ENCODE results near the gene NUTM2B. TPM values are rescaled to one million over a fixed set of nuclear protein-coding genes. Genes with fewer than 3 reads are reported as not detected.
"Not testable (repeated sequence)": the region's sequence is repeated elsewhere in the genome, so short reads cannot be mapped to it uniquely, and the experiment has no call there.

NUTM2B gene
- total RNA-seq = 1.2 TPM
- long read RNA-seq = 0 reads

GRCh38 chr10:79702927-79703326 lies at the start of gene NUTM2B:
NUTM2B (plus strand) TSS chr10:79703227; CDS start chr10:79703610, 383 bp downstream.
- DNase-seq; intact Hi-C loops (cut with DNase I); ATAC-seq (ENCODE audit: poor library complexity): not testable (repeated sequence)

GRCh38 chr10:79663287-79663686 lies 39.7 kb upstream of the NUTM2B start:
- intact Hi-C loops (cut with DNase I); DNase-seq; ATAC-seq (ENCODE audit: poor library complexity): not testable (repeated sequence)

- DNase-seq; ATAC-seq (ENCODE audit: poor library complexity); intact Hi-C loops (cut with DNase I): not testable (repeated sequence)
Measured at GRCh38 chr10:79664686-79665085, 38.3 kb upstream of the NUTM2B start.

GRCh38 chr10:79669248-79669788 lies 33.7 kb upstream of the NUTM2B start:
- intact Hi-C loops (cut with DNase I); DNase-seq; ATAC-seq (ENCODE audit: poor library complexity): not testable (repeated sequence)

- intact Hi-C loops (cut with DNase I); DNase-seq; ATAC-seq (ENCODE audit: poor library complexity): not testable (repeated sequence)
Measured at GRCh38 chr10:79674878-79675277, 28.1 kb upstream of the NUTM2B start.

GRCh38 chr10:79683026-79683883 lies 19.8 kb upstream of the NUTM2B start:
- intact Hi-C loops (cut with DNase I); ATAC-seq (ENCODE audit: poor library complexity): not testable (repeated sequence)

GRCh38 chr10:79683884-79684720 lies 18.9 kb upstream of the NUTM2B start:
- DNase-seq; ATAC-seq (ENCODE audit: poor library complexity); intact Hi-C loops (cut with DNase I): not testable (repeated sequence)

More at GRCh38 chr10:79683026-79683883, 19.8 kb upstream of the NUTM2B start:
- not testable (repeated sequence) for DNase-seq

- intact Hi-C loops (cut with DNase I); ATAC-seq (ENCODE audit: poor library complexity): not testable (repeated sequence)
- peak; percentile 47 for DNase-seq
Measured at GRCh38 chr10:79685044-79685685, 17.9 kb upstream of the NUTM2B start.

GRCh38 chr10:79686595-79686994 lies 16.4 kb upstream of the NUTM2B start:
- DNase-seq; ATAC-seq (ENCODE audit: poor library complexity); intact Hi-C loops (cut with DNase I): not testable (repeated sequence)

- DNase-seq; ATAC-seq (ENCODE audit: poor library complexity); intact Hi-C loops (cut with DNase I): not testable (repeated sequence)
Measured at GRCh38 chr10:79687406-79688150, 15.4 kb upstream of the NUTM2B start.

GRCh38 chr10:79688798-79689197 lies 14.2 kb upstream of the NUTM2B start:
- DNase-seq; ATAC-seq (ENCODE audit: poor library complexity); intact Hi-C loops (cut with DNase I): not testable (repeated sequence)

GRCh38 chr10:79696596-79696995 lies 6.4 kb upstream of the NUTM2B start:
- ATAC-seq (ENCODE audit: poor library complexity); intact Hi-C loops (cut with DNase I); DNase-seq: not testable (repeated sequence)

- DNase-seq; ATAC-seq (ENCODE audit: poor library complexity); intact Hi-C loops (cut with DNase I): not testable (repeated sequence)
Measured at GRCh38 chr10:79697141-79697540, 5.9 kb upstream of the NUTM2B start.

- ATAC-seq (ENCODE audit: poor library complexity); DNase-seq; intact Hi-C loops (cut with DNase I): not testable (repeated sequence)
Measured at GRCh38 chr10:79700381-79700944, 2.6 kb upstream of the NUTM2B start.

GRCh38 chr10:79707017-79707416 lies 4.0 kb downstream of the NUTM2B start:
- ATAC-seq (ENCODE audit: poor library complexity); intact Hi-C loops (cut with DNase I); DNase-seq: not testable (repeated sequence)

GRCh38 chr10:79714976-79715375 lies 11.9 kb downstream of the NUTM2B start:
- intact Hi-C loops (cut with DNase I); ATAC-seq (ENCODE audit: poor library complexity); DNase-seq: not testable (repeated sequence)

Data from Right ventricle myocardium superior (tissue), 1 donor.